ENCODE results near the gene COA8. TPM values are rescaled to one million over a fixed set of nuclear protein-coding genes. Genes with fewer than 3 reads are reported as not detected.

COA8 gene
- total and polyA plus RNA-seq, 10 of the 15 experiments (the other 5 are each of a cell fraction or from before 2014, with no cell fraction given), result 6.1 to 69.5 (median 25.8) TPM

- Histone ChIP-seq H4K20me1 (ENCODE audit: control insufficient read depth, insufficient read depth) (peaks cover 4% of the 10 kb centered on the region; the same call in 1 of the 2 replicates), H3K9me3 (replicated peaks; ENCODE audit: control insufficient read depth, insufficient read depth, low read length) (no peaks in the 10 kb centered on the region), H3K4me3 (peak overlapping the region; percentile 96), H2AFZ (ENCODE audit: control insufficient read depth, low read depth, low read length) (no peak overlapping the region), H3K27me3 (replicated peaks in 1 of 2; ENCODE audit: control insufficient read depth in 2 of 2, insufficient read depth in 2 of 2, low read length in 1 of 2) (no peaks in the 10 kb centered on the region), H3K79me2 (ENCODE audit: control insufficient read depth, insufficient read depth, low read length) (peaks cover 56% of the 10 kb centered on the region), H3K4me1 (ENCODE audit: control insufficient read depth, insufficient read depth, low read length) (peaks cover 14% of the 10 kb centered on the region), H3K36me3 (ENCODE audit: control insufficient read depth in 2 of 2, insufficient read depth in 2 of 2, low read length in 1 of 2) (peaks cover 0 to 4% of the 10 kb centered on the region in 2 experiments; a peak in 2 of 4 replicates), H3K9ac (ENCODE audit: control insufficient read depth, insufficient read depth, low read length) (peak overlapping the region; percentile 90; the same call in 1 of the 2 replicates), H3K27ac (ENCODE audit: control insufficient read depth, insufficient read depth) (peak overlapping the region; percentile 60; the same call in 1 of the 2 replicates), H3K4me2 (ENCODE audit: control insufficient read depth, insufficient read depth) (peak overlapping the region; percentile 92)
- 29% methylated on average over 5 of the region's 5 CpGs for WGBS (ENCODE audit: insufficient coverage, insufficient replicate concordance, low lambda C conversion rate, missing lambda C conversion rate)
- ATAC-seq (no peak), DNase-seq (ENCODE audit: low read depth, low spot score) (no peak), FAIRE-seq (no peak)
- ChIA-PET POLR2A (interaction anchor here (0.5 to 1.2 kb wide), 4 partner anchors 9 to 1410 kb away, joined by 3 to 6 read pairs (median 4); no protein-coding TSS in a partner anchor), RAD21 (ENCODE audit: unreplicated experiment) (no interaction called here), SMC1A (ENCODE audit: uncharacterized antibody, unreplicated experiment) (interaction anchor here (1.5 kb wide), 1 partner anchor 61 kb away, joined by 3 read pairs; no protein-coding TSS in a partner anchor), CTCF (no interaction called here)
- TF ChIP-seq FOXK2 (IDR thresholded peaks at IDR 0.05), result no peak
- TF ChIP-seq IKZF2 (IDR thresholded peaks at IDR 0.05), result no peak
- TF ChIP-seq REST (IDR thresholded peaks at IDR 0.05; ENCODE audit: low read depth, low read length), result peak; percentile 43; the same call in 1 of the 2 replicates
- no peak for TF ChIP-seq ZNF622 (IDR thresholded peaks at IDR 0.05)
- intact Hi-C loops (cut with micrococcal nuclease; ENCODE audit: unreplicated experiment) (loop anchor here (5.0 kb wide), 1 partner anchor 68 kb away; the partner anchor contains the start of genes BAG5 and COA8), in situ Hi-C loops (cut with MboI) (no loop called here)
- TSS peak; percentile 72 for BruUV-seq (replicated peaks)
These were observed 67.8 kb downstream of the COA8 start for GRCh38 chr14:103630364-103631108.
